Airway epithelial cell (primary cell): ENCODE results near the gene CCDC126. TPM values are rescaled to one million over a fixed set of nuclear protein-coding genes. Genes with fewer than 3 reads are reported as not detected.

Source experiments
- total RNA-seq: library from RNA; depleted of rRNA; stranded (reverse); fragments of >200 nt; gene quantifications from 2 replicates; pipeline ENCODE4 v1.2.3, GENCODE V29; 2015

The CCDC126 gene, protein sequence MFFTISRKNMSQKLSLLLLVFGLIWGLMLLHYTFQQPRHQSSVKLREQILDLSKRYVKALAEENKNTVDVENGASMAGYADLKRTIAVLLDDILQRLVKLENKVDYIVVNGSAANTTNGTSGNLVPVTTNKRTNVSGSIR
- total RNA-seq = 4.0 and 8.3 TPM in 2 replicates

DNA sequence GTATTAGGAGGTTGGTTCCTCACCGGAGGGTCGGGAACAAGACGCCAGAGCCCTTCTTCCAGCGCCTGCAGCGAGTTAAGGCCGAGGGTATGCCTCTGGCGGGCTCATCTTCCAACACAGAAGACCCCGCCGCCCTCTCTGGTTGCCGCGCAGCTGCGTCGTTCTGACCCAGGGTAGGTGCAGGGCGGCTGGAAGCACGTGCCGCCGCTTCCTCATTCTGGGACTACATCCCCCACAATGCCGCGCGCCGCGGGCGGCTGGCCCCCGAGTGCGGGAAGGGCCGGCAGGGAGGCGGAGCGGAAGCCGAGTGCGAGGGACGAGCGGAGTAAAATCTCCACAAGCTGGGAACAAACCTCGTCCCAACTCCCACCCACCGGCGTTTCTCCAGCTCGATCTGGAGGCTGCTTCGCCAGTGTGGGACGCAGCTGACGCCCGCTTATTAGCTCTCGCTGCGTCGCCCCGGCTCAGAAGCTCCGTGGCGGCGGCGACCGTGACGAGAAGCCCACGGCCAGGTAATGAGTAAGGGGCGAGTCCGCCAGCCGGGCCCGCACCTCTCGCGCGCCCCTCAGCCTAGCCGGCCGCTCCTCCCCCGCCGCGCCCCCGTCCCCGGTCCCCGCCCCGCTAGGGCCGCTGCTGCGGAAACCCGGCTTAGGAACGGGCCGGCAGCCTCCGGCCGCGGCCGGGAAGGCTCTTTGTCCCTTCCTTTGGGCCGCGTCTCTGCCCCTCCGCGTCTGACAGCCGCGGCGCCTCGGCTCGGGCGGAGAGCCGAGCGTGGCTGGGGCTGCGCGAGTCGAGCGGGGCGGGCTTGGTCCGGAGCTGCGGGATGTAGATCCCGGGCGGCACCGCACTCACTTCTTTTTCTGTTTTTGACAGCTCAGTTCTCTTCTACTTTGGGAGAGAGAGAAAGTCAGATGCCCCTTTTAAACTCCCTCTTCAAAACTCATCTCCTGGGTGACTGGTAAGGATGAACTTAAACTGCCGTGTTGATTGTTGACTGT, at the start of gene CCDC126:
TSS of gene CCDC126 (plus strand) at position 289 of the 998 bp plus-strand sequence. CDS start 13,934 bp downstream, outside the sequence.

DNA sequence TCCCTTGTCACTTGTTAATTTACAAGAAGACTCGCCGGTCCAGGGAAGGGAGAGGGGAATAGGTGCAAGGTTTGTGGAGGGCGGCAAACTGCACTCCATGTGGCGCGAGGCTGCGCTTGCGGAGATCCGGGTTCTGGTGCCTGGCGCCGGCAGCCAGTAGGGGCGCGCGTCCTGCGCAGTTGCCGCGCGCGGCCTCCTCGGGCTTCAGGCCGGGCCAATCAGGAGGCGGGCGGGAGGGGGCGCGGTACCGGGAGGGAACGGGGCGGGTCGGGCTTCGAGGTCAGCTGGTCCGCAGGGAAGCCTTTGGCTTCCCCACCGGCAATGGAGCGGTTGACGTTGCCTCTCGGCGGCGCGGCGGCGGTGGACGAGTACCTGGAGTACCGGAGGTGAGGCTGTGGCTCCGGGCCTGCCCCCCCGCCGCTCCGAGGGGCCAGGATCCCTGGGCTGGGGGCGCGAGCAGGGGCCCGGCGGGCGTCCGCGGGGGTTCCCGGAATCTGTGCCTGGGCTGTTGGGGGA, 82.8 kb downstream of the CCDC126 start, which contains the start of gene FAM221A:
TSS of gene FAM221A (plus strand) at position 302 of the 516 bp plus-strand sequence. CDS start at position 322, 20 bp downstream.

Other genes with a start within 250 kb of the CCDC126 start
- gene IGF2BP3, start 126.9 kb upstream of the CCDC126 start, total RNA-seq = 22.0 and 28.0 TPM in 2 replicates
- gene TRA2A, start 65.4 kb upstream of the CCDC126 start, total RNA-seq = 14.4 and 21.2 TPM in 2 replicates
- 0.14 and 0.21 TPM in 2 replicates for gene FAM221A, start 82.8 kb downstream of the CCDC126 start, total RNA-seq
- not detected in 2 replicates for gene STK31, start 112.8 kb downstream of the CCDC126 start, total RNA-seq